ENCODE results near the gene CDH2.

The CDH2 gene

GRCh38 chr18:28176948-28177827 lies at the start of gene CDH2:
TSS of gene CDH2 (minus strand) at chr18:28177130. CDS start at chr18:28177022, 108 bp downstream.
- DNase-seq (ENCODE audit: low read depth), result no peak

DNA sequence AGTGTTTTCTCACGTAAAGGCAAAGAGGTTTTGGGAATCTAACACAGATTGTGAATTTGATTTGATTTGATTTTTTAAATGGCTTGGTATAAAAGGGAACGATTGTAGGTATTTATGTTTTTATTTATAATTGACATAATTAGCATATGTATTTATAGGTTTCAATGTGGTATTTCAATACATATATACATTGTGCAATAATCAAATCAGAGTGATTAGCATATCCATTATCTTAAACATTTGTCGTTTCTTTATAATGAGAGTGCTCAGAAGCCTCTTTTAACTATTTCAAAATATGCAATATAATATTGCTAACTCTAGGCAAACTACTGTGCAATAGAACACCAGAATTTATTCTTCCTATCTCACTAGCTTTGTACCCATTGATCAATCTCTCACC lies 35.1 kb upstream of the CDH2 start:
- DNase-seq (ENCODE audit: low read depth), result no peak

DNA sequence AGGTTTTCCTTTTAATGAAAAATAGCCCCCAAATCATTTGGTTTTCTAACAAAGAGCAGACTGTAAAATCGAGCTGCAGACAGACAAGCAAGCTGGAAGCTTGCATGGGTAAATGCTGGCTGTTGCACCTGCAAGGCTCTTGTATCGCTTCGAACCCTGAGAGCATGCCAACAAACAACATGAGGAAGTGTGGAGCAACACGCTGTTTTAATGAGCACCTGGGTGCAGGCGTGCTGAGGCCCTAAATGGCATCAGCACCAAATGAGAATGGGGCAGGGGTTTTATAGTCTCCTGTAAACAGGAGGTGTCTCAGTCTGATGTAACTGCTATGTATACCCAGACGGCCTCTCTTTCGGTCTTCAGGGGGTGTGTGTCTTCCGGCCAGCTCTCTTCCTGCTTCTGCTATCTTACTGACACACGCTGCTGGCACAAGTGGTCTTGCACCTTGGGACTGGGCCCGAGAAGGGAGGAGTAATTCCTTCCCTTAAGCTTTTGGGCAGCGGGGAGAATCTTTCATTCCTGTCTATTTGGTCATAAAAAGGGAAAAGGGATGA lies 31.9 kb upstream of the CDH2 start:
- no peak for DNase-seq (ENCODE audit: low read depth)

GRCh38 chr18:28208268-28208667 lies 31.3 kb upstream of the CDH2 start:
- DNase-seq (ENCODE audit: low read depth), result no peak

DNA sequence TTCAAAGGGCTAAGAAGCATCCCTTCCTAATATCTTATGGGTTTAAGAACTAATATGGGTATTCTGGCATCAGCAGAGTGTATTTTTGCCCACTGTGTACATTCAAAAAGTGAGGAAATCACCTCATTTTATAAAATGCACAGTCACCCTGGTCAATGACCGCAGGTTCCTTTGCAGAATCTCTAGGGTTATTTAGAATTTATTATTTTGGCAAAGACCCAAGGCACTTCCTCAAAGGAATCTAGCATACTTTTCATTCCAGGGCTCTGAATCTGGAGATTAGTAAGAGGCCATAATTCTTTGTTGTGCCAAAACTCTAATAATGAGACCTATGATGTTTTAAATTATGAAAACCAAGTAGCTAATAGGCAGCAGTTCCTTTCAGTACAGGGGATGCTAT lies 27.2 kb upstream of the CDH2 start:
- peak; percentile 71 for DNase-seq (ENCODE audit: low read depth)

- no peak for DNase-seq (ENCODE audit: low read depth)
Measured at GRCh38 chr18:28201056-28201455, 24.1 kb upstream of the CDH2 start.

- no peak for DNase-seq (ENCODE audit: low read depth)
Measured at GRCh38 chr18:28198620-28199019, 21.7 kb upstream of the CDH2 start.

DNA sequence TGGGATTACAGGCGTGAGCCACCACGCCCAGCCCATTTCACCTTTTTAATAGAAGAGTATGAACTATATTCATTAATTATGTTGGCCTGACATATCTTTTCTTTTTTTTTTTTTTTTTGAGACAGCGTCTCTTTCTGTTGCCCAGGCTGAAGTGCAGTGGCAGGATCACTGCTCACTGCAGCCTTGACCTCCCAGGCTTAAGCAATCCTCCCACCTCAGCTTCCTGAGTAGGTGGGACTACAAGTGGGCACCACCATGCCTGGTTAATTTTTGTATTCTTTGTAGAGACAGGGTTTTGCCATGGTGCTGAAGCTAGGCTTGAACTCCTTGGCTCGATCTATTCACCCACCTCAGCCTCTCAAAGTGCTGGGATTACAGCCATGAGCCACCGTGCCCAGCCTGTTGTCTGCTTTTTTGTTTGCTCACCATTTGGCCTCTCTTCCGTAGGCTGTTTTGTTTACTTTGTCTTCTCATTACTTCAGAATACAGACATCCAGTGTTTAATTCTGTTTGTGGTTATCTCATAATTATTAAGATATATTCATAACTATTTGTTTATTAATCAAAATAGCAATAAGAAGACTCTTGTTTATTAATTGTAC lies 16.3 kb upstream of the CDH2 start:
- DNase-seq (ENCODE audit: low read depth), result no peak

DNA sequence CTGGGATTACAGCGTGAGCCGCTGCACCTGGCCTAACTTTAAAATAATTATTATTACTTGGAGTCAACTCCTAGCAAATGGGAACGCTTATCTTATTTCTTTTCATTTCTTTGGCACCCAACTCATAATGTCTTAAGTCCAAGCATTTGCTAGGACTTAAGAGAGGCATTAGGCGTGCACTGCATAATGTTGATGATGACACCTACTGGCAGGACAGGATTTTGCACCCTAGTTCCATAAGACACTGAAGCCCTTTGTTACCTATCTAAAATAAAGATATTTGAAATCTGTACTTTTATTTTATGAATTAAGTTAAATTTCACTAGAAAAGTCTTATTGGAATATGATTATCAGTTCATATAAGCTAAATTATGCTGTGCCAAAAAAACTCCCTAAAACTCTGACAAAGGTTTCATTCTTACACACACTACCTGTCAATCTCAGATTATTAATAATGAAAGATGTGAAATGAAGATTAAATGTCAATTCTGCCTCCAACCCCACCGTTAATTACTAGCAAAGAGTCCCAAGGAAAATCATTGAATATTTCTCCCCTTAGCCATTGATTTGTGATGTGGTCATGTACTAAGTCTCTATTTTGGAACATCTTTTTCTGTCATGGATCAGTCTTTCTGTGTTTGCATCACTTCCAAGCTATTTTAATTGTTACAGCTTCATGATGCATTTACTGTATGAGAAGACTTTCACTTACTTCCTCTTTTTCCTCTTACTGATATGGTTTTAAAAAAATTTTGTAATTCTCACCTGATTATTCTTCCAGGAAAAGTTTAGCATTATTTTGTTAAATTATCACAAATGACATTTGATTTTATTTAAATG lies 12.7 kb upstream of the CDH2 start:
- DNase-seq (ENCODE audit: low read depth), result no peak

GRCh38 chr18:28185121-28185520 lies 8.2 kb upstream of the CDH2 start:
- no peak for DNase-seq (ENCODE audit: low read depth)

GRCh38 chr18:28183418-28184078 lies 6.6 kb upstream of the CDH2 start:
- no peak for DNase-seq (ENCODE audit: low read depth)

GRCh38 chr18:28181616-28182015 lies 4.7 kb upstream of the CDH2 start:
- DNase-seq (ENCODE audit: low read depth), result no peak

DNA sequence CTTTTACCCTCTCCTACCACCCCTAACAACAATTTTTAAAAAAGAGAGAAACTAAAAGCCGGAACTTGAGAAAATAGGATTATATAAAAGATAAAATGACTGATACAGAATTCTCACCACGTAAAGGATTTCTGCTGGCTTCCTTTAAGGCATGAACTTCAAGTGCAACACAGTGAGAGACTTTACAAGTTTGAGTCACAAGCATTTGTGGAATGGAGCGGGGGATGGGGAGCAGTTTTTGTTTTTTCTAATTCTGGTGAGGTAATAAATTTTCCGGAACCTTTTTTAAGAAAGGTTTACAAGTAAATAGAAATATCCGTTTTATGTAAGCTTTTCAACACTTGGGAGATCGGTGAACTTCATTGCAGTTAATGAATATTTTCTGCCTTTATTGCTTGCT lies 1.8 kb upstream of the CDH2 start:
- DNase-seq (ENCODE audit: low read depth), result no peak

- DNase-seq (ENCODE audit: low read depth), result no peak
Measured at GRCh38 chr18:28177828-28178635, 1.1 kb upstream of the CDH2 start.

DNA sequence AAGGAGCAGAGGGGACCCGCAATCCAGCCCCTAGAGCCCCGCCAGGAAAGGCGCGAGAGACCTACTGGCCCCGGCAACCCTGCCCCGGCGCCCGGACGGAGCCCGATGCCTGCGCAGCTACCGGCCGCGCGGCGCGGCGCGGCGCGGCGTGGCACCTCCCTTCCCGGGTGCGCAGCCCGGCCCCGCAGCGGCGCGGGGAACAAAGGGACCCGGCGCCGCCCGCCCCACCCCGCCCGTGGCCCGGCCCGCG lies 307 bp downstream of the CDH2 start:
- no peak for DNase-seq (ENCODE audit: low read depth)

DNA sequence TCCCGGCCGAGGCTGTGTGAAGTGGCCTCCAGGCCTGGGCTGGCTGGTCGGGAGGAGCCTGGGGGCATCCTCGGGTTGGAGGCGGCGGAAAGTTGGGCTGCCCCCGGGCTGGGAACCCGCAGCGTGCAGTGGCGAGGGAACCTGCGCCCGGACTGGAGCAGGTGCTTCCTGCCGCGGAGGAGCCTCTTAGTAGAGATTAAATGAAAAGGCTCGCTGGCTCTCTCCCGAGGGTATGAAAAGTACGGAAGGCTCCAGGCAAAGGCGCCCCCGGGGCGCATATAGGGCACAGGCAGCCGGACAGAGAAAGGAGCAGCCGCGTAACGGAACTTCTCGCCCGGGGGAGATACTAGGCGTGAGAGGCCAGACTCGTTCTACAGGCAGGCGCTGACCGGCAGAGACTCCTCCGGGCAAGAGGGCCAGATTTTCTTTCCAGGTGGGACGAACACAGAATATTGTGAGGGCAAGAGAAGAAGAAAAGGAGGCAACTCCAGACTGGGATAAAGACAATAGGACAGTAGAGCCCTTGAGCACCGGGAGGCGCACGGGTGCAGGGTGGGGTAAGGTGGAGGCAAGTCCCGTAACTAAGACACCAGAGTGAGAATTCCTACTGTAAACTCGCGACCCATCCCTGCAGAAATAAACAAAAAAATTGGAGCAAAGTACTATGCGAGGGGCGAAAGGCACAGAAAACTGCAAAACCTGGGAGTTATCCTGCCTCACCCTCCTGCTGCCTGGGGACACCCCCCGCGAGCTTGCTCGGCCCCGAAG lies 816 bp downstream of the CDH2 start:
- no peak for DNase-seq (ENCODE audit: low read depth)

GRCh38 chr18:28175150-28175929 lies 1.6 kb downstream of the CDH2 start:
- DNase-seq (ENCODE audit: low read depth), result no peak

DNA sequence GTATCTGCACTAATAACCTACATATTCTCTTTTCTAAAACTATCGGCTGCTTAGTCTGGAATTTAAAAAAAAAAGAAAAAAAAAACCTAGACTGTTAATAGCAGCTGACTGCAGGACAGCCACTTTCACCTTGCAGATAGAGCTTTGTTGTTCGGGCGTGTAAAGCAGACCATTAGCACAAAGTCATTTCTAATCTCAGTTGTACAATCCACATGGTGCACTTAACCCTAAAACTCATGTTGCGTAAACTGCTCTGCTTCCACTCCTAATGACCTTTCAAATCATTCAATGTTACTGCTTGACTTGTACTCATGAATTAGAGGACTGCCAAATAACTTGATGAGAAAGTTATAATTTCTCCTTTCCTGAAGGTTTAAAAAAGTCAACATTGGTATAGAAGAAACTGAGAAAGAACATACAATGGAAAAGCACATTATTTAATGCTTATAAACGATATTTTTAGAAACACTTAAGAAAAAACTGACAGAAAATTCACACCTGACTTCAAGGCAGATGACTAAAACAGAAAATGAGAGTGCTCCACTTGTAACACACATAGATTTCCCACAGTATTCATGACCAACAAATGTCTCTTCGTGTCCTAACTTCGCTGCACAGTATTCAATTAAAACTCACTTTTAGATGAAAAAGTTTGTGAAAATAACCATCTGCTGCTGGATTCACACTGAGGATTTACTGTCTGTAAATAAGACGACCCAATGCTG lies 2.6 kb downstream of the CDH2 start:
- DNase-seq (ENCODE audit: low read depth), result no peak

DNA sequence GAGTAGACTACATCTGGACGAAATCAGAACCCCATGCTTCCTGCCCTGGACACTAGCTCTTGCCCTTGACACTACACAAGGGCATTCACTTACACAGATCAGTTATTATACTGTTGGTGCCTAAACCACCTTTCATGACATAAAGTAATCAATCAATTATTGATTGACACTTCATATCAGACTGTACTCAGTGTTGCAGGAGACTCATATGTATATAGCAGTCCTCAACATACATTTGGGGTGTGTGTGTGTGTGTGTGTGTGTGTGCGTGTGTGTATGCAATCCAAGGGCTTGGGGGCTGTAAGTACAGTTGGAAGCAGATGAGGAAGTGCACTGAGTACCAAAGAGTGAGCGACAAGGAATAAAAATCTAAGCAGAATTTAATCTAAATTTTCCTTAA lies 5.1 kb downstream of the CDH2 start:
- no peak for DNase-seq (ENCODE audit: low read depth)
